ENCODE results near the gene VNN1. TPM values are rescaled to one million over a fixed set of nuclear protein-coding genes. Genes with fewer than 3 reads are reported as not detected.

Gene VNN1
- total RNA-seq, 1 experiment from 2014 or later: not detected

DNA sequence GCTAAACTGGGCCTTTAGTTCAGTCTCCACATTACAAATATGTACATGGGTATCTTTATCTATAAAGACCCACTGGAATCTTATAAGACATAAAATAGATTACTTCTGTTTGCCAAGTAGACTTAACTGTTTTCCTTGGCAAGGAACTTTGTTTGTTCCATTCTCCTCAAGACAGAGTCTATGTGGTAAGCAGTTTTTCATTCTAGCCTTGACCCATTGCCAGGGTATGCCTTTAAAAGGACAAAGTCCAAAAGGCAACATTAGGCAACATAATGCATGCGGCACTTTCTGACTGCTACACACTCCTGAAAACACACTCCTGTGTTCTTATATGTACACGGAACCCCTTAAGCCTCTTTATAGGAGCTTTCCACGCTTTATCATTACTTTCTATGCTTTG lies 20.4 kb downstream of the VNN1 start:
- Histone ChIP-seq H3K27me3 (replicated peaks; ENCODE audit: insufficient read depth, low read depth, low read length, poor library complexity) (peaks cover 19% of the 10 kb centered on the region), H3K36me3 (ENCODE audit: insufficient read depth, low read length, poor library complexity, severe bottlenecking) (no peaks in the 10 kb centered on the region), H3K4me3 (ENCODE audit: low read depth, low read length, poor library complexity, severe bottlenecking) (no peak overlapping the region), H3K4me1 (ENCODE audit: insufficient read depth, low read length, poor library complexity, severe bottlenecking) (no peaks in the 10 kb centered on the region), H3K9me3 (ENCODE audit: low read depth, low read length, poor library complexity, severe bottlenecking) (no peaks in the 10 kb centered on the region), H3K27ac (ENCODE audit: low read depth, low read length, poor library complexity, severe bottlenecking) (no peak overlapping the region)
- BruUV-seq (replicated peaks): no TSS peak
- no peak for DNase-seq (ENCODE audit: low spot score)
- TF ChIP-seq CTCF (conservative IDR thresholded peaks at IDR 0.05; ENCODE audit: low read depth, low read length): no peak
- TF ChIP-seq EZH2 (IDR thresholded peaks at IDR 0.05; ENCODE audit: borderline replicate concordance, low read depth, low read length, poor library complexity, severe bottlenecking): no peak
- intact Hi-C loops (cut with micrococcal nuclease; ENCODE audit: unreplicated experiment): no loop called here
- ChIA-PET CTCF (interaction anchor here (0.6 kb wide), 1 partner anchor 105 kb away, joined by 7 read pairs; the partner anchor contains the start of gene SLC18B1), POLR2A (ENCODE audit: low non-redundant PET) (no interaction called here)

DNA sequence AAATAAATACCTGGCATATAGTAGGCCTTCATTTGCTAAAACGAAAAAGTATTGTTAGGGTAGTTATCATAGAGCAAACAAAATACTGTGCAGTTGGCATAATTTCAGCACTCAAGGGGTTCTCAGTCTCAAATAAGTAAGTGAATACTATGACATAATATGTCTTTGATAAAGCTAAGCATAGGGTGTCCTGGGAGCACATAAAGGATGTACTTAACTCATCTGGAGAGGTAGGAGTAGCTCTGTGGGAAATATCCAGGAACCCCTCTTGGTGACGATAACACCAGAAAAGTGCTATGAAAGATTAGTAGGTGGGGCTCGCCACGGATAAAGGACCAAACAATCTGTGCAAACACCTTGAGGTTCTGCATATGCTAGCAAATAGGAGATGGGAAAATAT lies 23.2 kb downstream of the VNN1 start:
- intact Hi-C loops (cut with micrococcal nuclease; ENCODE audit: unreplicated experiment): no loop called here
- Histone ChIP-seq H3K9me3 (ENCODE audit: low read depth, low read length, poor library complexity, severe bottlenecking) (no peaks in the 10 kb centered on the region), H3K27me3 (replicated peaks; ENCODE audit: insufficient read depth, low read depth, low read length, poor library complexity) (peaks cover 40% of the 10 kb centered on the region), H3K4me3 (ENCODE audit: low read depth, low read length, poor library complexity, severe bottlenecking) (no peak overlapping the region), H3K4me1 (ENCODE audit: insufficient read depth, low read length, poor library complexity, severe bottlenecking) (no peaks in the 10 kb centered on the region), H3K36me3 (ENCODE audit: insufficient read depth, low read length, poor library complexity, severe bottlenecking) (no peaks in the 10 kb centered on the region), H3K27ac (ENCODE audit: low read depth, low read length, poor library complexity, severe bottlenecking) (no peak overlapping the region)
- BruUV-seq (replicated peaks): no TSS peak
- TF ChIP-seq CTCF (conservative IDR thresholded peaks at IDR 0.05; ENCODE audit: low read depth, low read length): no peak
- TF ChIP-seq EZH2 (IDR thresholded peaks at IDR 0.05; ENCODE audit: borderline replicate concordance, low read depth, low read length, poor library complexity, severe bottlenecking): no peak
- no peak for DNase-seq (ENCODE audit: low spot score)
- ChIA-PET POLR2A (ENCODE audit: low non-redundant PET) (interaction anchor here (0.8 kb wide), 1 partner anchor 115 kb away, joined by 3 read pairs; no protein-coding TSS in a partner anchor), CTCF (no interaction called here)

DNA sequence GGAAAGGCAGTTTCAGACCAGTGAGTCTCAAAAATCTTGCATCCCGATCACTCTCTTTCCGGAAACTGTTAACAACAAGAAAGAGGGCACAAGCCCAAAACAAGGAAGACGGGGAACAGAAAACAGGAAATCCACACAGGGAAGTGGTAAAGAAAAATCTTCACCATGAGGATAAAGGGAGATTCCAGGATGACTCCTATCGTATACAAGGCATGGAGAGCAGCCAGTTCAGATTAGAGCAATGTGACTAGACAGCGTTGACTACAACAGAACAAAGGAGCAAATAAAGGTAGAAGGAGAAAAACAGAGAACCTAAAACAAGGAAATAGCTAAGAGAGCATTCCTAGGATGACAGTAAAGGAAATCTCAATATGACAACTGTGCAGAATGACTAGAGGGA lies 26.5 kb downstream of the VNN1 start:
- ChIA-PET POLR2A (ENCODE audit: low non-redundant PET) (no interaction called here), CTCF (no interaction called here)
- TF ChIP-seq CTCF (conservative IDR thresholded peaks at IDR 0.05; ENCODE audit: low read depth, low read length) (no peak), EZH2 (IDR thresholded peaks at IDR 0.05; ENCODE audit: borderline replicate concordance, low read depth, low read length, poor library complexity, severe bottlenecking) (no peak)
- intact Hi-C loops (cut with micrococcal nuclease; ENCODE audit: unreplicated experiment): no loop called here
- Histone ChIP-seq H3K4me3 (ENCODE audit: low read depth, low read length, poor library complexity, severe bottlenecking) (no peak overlapping the region), H3K27me3 (replicated peaks; ENCODE audit: insufficient read depth, low read depth, low read length, poor library complexity) (peaks cover 40% of the 10 kb centered on the region), H3K9me3 (ENCODE audit: low read depth, low read length, poor library complexity, severe bottlenecking) (no peaks in the 10 kb centered on the region), H3K36me3 (ENCODE audit: insufficient read depth, low read length, poor library complexity, severe bottlenecking) (no peaks in the 10 kb centered on the region), H3K4me1 (ENCODE audit: insufficient read depth, low read length, poor library complexity, severe bottlenecking) (no peaks in the 10 kb centered on the region), H3K27ac (ENCODE audit: low read depth, low read length, poor library complexity, severe bottlenecking) (no peak overlapping the region)
- DNase-seq (ENCODE audit: low spot score): no peak
- BruUV-seq (replicated peaks): no TSS peak

Measured in A673 (cell line).